H1 (cell line): ENCODE results near the gene TNPO3.

Experiments
- ATF2 ChIP-seq: IDR thresholded peaks from 2 replicates; pipeline ENCODE4 v1.6.1; 2012; ENCODE audit warnings: low read length, inconsistent platforms
- BCL11A ChIP-seq, 2 experiments: IDR thresholded peaks; one replicate each; pipeline ENCODE4 v1.6.1; 2011; ENCODE audit warnings: low read depth in 2 of 2, low read length in 2 of 2, mild to moderate bottlenecking in 2 of 2
- CREB1 ChIP-seq: IDR thresholded peaks from 2 replicates; pipeline ENCODE4 v1.6.1; 2012; ENCODE audit warnings: inconsistent platforms
- CTCF ChIP-seq, 3 experiments: IDR thresholded peaks; 1 replicate in 2 of 3; 2 replicates in 1 of 3; pipeline versions ENCODE4 v1.5.1 to v1.6.1; 2011; ENCODE audit warnings: low read length in 3 of 3, mild to moderate bottlenecking in 3 of 3, inconsistent platforms in 2 of 3, low read depth in 1 of 3, moderate library complexity in 1 of 3; ENCODE audit not compliant: insufficient read depth in 1 of 3; ENCODE audit errors: control extremely low read depth in 1 of 3
- EP300 ChIP-seq, 2 experiments: IDR thresholded peaks; 1 replicate in 1 of 2; 2 replicates in 1 of 2; pipeline ENCODE4 v1.6.1; 2011 to 2012; ENCODE audit warnings: low read depth in 2 of 2, low read length in 2 of 2, mild to moderate bottlenecking in 2 of 2, borderline replicate concordance in 1 of 2, inconsistent platforms in 1 of 2, moderate library complexity in 1 of 2
- HDAC6 ChIP-seq: IDR thresholded peaks from one replicate; pipeline ENCODE4 v1.7.1; 2012; ENCODE audit warnings: low read depth, mild to moderate bottlenecking, inconsistent platforms, low read length, moderate library complexity
- KDM5A ChIP-seq: fragments of 200-600 bp; IDR thresholded peaks from 2 replicates; pipeline ENCODE4 v1.7.1; 2012; ENCODE audit warnings: mild to moderate bottlenecking, low read length, inconsistent platforms, mixed read lengths
- MAX ChIP-seq: IDR thresholded peaks from 2 replicates; pipeline ENCODE4 v1.6.1; 2012; ENCODE audit warnings: inconsistent platforms
- POLR2A ChIP-seq, 2 experiments: IDR thresholded peaks; 1 replicate in 1 of 2; 2 replicates in 1 of 2; pipeline ENCODE4 v1.6.1; 2011; ENCODE audit warnings: low read depth in 2 of 2, low read length in 2 of 2, mild to moderate bottlenecking in 2 of 2; ENCODE audit errors: control extremely low read depth in 1 of 2
- RAD21 ChIP-seq, 2 experiments: IDR thresholded peaks in 1 of 2; conservative IDR thresholded peaks in 1 of 2; 2 replicates each; pipeline ENCODE4 v1.6.1; 2011; ENCODE audit warnings: low read depth in 2 of 2, low read length in 2 of 2, improper control_type of control experiment in 1 of 2, inconsistent platforms in 1 of 2, mild to moderate bottlenecking in 1 of 2, moderate library complexity in 1 of 2
- RXRA ChIP-seq: IDR thresholded peaks from 2 replicates; pipeline ENCODE4 v1.6.1; 2011; ENCODE audit warnings: low read depth, mild to moderate bottlenecking, low read length, moderate library complexity; ENCODE audit not compliant: insufficient read depth
- SP1 ChIP-seq: IDR thresholded peaks from 2 replicates; pipeline ENCODE4 v1.6.1; 2011; ENCODE audit warnings: low read depth, low read length
- TAF1 ChIP-seq: IDR thresholded peaks from 2 replicates; pipeline ENCODE4 v1.6.1; 2011; ENCODE audit warnings: mild to moderate bottlenecking, low read depth, low read length

GRCh38 chr7:128906766-128907559 lies 147.9 kb downstream of the TNPO3 start:
- TF ChIP-seq ATF2: no peak
- no peak for TF ChIP-seq CTCF (IDR thresholded peaks at IDR 0.05; ENCODE audit: control extremely low read depth in 1 of 3, insufficient read depth in 1 of 3, low read depth in 1 of 3, low read length in 3 of 3)
- no peak for TF ChIP-seq SP1
- no peak for TF ChIP-seq MAX
- TF ChIP-seq BCL11A (IDR thresholded peaks at IDR 0.05; ENCODE audit: low read depth in 2 of 2, low read length in 2 of 2): no peak
- TF ChIP-seq KDM5A: no peak
- TF ChIP-seq POLR2A (IDR thresholded peaks at IDR 0.05; ENCODE audit: control extremely low read depth in 1 of 2, low read depth in 2 of 2, low read length in 2 of 2): no peak
- no peak for TF ChIP-seq RAD21 (IDR thresholded peaks at IDR 0.05 in 1 of 2, conservative IDR thresholded peaks at IDR 0.05 in 1 of 2; ENCODE audit: low read depth in 2 of 2, low read length in 2 of 2)
- no peak for TF ChIP-seq HDAC6
- TF ChIP-seq RXRA: no peak
- no peak for TF ChIP-seq EP300 (IDR thresholded peaks at IDR 0.05; ENCODE audit: borderline replicate concordance in 1 of 2, low read depth in 2 of 2, low read length in 2 of 2)
- no peak for TF ChIP-seq TAF1
- no peak for TF ChIP-seq CREB1
